Fibroblast of skin of right biceps (primary cell): Measurements from ENCODE around the gene LTB4R.
"Not testable (repeated sequence)": the region's sequence is repeated elsewhere in the genome, so short reads cannot be mapped to it uniquely, and the experiment has no call there.

Experiments
- DNase-seq: peaks from one replicate; pipeline ENCODE4 v3.0.0-alpha.2; 2013

LTB4R gene

GRCh38 chr14:24325041-24325530, 13.8 kb downstream of the LTB4R start:
- no peak for DNase-seq

GRCh38 chr14:24325963-24326362, 14.7 kb downstream of the LTB4R start:
- no peak for DNase-seq

- DNase-seq, result no peak
Measured at GRCh38 chr14:24327303-24327702, 16.0 kb downstream of the LTB4R start.

DNA sequence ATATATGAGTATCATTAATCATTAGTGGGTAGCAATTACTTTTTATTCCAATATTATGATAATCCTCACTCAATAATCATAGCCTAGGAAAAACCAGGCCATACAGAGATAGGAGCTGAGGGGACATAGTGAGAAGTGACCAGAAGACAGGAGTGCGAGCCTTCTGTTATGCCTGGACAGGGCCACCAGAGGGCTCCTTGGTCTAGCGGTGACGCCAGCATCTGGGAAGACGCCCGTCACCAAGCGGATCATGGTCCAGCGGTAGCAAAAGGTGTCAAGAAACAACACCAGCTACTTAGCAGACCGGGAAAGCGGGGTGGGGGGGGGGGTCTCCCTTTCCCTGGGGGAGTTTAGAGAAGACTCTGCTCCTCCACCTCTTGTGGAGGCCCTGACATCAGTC, 16.6 kb downstream of the LTB4R start:
- DNase-seq, result not testable (repeated sequence)

GRCh38 chr14:24329073-24329663, 17.9 kb downstream of the LTB4R start:
- no peak for DNase-seq

GRCh38 chr14:24329736-24330135, 18.4 kb downstream of the LTB4R start:
- no peak for DNase-seq

DNA sequence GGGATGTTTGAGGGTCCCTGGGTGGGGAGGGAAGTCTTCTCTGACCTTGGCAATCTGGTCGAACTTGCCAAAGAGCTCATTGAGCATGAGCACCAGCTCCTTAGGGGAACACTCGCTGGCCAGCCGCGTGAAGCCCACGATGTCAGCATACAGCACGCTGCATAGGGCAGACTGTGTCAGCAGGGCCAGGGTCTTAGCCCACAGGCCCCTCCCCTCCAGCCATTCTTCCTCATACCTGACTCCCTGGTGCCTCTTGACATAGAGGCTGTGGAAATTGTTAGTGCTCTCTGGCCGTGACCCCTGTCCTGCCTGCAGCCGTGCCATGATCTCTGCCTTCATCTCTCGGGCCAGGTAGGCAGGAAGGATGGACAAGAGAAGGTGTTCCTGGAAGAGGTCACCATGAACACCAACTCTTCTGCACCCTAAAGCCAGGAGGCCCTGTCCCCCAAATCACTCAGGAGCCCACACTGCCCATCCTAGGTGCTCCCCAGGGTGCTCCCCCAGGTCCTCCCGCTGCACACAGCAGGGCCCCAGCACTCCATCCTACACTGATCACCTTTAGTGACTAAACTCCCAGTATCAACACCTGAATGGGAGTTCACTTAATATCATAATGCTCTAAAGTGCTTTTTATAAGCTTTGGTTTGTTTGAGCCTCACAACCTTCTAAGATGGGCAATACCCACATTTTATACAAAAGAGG, 19.8 kb downstream of the LTB4R start:
- no peak for DNase-seq

DNA sequence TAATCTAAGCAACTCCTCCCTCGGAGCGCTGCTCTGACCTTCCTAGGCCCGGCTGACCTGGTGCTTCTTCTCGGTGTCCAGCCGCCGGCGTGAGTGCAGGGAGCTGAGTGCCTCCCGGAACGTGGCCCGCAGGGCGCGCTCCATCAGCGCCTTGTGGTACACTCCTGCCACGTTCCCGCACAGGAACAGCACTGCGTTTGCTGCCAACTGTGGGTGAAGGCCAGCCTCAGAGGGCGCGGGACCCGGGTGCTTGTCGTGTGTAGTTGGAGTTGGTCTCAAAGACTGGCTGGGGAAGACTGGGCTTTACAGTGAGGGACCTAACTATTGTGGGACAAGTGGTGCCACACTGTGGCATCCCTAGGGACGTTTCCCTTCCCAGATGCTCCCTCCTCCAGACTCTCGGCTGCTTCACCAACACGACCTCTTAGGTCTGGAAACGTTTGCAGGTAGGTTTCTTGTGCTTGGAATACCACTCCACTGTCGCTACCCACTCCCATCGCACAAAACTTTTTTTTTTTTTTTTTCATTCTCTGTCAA, 20.5 kb downstream of the LTB4R start:
- DNase-seq, result no peak

DNA sequence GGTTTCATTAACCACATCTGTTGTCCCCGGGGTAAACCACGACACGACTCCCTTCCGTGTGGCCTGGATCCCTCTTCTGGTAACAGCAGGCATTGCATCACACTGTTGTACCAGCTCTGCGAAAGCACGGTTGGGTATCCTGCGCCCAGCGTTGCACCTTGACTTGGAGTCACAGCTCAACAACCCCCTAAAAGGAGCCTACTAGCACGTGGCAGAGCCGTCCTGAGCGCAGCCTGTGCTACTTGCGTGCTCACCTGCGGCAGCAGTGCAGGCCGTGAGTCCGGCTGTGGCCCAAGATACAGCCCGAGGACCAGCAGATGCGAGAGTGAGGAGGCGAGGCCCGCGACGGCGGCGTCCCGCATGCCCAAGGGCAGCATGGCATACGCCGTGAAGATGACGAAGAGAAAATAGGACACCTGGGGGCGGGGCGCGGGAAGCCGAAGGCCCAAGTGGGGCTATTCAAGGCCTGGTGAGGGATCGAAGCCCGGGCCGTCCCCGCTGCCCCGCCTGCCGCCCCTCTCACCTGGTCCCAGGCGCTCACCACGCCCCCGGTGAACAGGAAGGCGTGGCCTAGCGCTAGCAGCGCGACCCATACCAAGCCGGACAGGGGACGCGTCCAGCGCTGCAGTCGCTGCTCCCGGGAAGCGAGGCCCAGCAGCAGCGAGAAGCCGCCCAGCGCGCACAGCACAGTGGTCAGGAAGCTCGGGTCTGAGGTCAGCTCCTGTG, 21.1 kb downstream of the LTB4R start:
- peak; percentile 64 for DNase-seq

- DNase-seq, result no peak
Measured at GRCh38 chr14:24334431-24335291, 23.4 kb downstream of the LTB4R start, which contains the start of gene ADCY4. Gene ADCY4 (minus strand): TSS chr14:24335071. CDS start chr14:24334652, 419 bp downstream.

- no peak for DNase-seq
Measured at GRCh38 chr14:24335461-24336171, 24.3 kb downstream of the LTB4R start.

GRCh38 chr14:24337144-24337823, 26.0 kb downstream of the LTB4R start:
- no peak for DNase-seq

DNA sequence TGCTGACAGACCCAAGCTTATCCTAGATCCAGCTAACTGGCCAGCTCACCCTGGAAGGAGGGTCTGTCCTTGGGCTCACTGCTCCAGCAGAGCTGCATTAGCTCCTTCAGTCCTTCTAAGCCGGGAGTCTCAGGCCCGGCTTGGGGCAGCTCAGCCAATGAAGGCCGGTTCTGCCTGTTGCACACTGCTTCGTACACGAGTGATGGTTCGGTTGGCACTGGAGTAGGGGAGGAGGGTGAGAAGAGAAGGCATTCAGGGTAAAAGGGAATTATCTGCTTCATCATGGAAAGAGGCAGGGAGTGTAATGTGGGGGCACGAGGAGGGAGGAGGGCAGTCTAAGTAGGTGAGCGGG, 26.5 kb downstream of the LTB4R start:
- DNase-seq, result no peak

DNA sequence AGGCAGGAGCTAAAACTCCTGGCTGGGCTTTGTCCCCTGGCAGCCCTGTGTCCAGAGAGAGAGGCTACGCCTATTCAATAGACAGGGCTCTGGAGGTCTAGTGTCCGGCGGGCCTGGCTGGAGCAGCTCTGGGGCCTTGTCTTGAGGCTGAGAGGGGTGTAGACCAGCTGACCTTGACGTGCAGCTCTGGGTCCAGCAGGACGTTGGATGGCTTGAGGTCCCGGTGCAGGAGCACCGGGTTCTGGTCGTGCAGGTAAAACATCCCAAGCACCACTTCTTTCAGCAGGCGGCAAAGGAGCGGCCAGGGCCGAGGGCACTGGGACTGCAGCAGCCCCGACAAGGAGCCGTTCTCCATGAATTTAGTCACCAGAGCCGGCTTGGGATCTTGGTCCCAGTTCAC, 27.5 kb downstream of the LTB4R start:
- no peak for DNase-seq

- no peak for DNase-seq
Measured at GRCh38 chr14:24339284-24340151, 28.2 kb downstream of the LTB4R start, which contains the start of gene RIPK3. Gene RIPK3 (minus strand): TSS chr14:24339991. CDS start chr14:24339826, 165 bp downstream.

DNA sequence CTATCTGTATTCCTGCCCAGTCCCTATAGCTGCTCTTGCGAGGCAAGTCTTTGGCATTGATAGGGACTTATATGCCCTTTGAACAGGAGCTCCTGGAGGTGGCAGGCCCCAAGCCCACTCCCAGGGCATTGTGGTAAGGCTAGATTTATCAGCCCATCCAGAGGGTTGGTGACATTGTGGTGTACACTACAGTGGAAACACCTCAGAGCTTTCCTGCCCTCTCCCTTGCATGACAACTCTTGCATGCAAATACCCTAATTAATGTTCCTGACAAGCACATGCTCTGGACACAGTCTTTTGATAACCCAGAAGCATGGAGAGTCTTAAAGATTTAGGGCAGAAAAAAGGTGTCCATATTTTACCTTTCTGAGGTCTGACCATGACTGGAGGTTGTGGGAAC, 29.3 kb downstream of the LTB4R start:
- DNase-seq, result no peak

DNA sequence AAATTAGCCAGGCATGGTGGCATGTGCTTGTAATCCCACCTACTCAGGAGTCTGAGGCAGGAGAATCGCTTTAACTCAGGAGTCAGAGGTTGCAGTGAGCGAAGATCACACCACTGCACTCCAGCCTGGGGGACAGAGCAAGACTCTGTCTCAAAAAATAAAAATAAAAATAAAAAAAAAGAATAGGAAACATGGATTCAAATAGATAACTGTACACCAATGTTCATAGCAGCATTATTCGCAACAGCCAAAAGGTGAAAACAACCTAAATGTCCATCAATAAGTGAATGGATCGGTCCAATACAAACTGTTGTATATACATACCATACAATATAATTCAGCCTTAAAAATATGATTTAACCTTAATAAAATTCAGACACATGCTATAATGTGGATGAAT, 31.6 kb downstream of the LTB4R start:
- DNase-seq, result no peak

DNA sequence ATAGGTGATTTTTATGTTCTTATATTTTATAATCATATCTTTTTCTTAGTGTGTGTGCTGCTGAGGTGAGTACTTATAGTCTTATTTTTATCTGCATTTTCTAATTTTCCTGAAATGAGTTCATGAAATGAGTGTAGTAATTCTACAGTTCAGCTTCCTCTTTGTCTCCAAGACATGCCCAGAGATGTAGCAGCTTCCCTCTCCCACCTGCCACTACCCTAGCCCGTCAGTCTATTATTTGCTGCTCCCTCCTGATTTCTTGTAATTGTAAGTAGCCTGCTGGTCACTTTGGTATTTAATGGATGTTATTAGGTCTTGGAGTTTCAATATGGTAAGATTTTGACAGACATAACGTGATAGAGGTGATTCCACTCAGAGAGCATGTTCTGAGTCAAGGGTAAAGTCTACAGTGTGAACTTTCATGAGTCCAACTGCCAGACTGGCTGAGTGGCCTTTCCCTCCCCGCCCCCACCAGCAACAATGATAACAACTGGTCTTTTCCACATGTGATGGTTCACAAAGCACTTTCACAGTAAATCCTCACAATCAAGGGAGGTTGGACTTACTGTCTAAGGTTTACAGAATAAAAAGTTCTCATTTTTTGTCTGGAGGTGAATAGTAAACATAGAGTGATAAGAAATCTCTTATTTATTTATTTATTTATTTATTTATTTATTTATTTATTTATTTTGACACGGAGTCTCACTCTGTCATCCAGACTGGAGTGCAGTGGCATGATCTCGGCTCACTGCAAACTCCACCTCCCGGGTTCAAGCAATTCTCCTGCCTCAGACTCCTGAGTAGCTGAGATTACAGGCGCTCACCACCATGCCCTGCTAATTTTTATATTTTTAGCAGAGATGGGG, 32.7 kb downstream of the LTB4R start:
- DNase-seq, result no peak

DNA sequence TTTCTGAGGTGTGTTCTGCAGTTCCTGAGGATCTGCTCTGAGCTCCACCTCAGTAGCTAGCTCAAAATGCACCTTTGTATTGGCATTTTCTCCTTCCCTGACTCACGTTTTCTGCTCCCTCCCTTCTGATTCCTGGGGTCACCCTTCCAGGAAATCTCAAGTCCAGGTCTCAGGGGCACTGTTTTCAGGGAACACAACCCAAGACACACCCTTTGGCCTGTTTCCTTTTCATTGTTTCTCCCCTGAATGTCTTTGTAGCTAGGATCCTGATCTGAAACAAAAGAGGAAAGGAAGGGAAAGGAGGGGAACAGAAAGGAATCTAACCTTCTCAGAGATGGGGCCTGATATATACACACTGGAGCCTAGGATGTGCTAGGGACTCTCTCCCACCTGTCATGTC, 35.8 kb downstream of the LTB4R start:
- DNase-seq, result no peak
